GM23338 (cell line): ENCODE results near the gene EXOSC1. TPM values are rescaled to one million over a fixed set of nuclear protein-coding genes. Genes with fewer than 3 reads are reported as not detected.
"Not testable (repeated sequence)": the region's sequence is repeated elsewhere in the genome, so short reads cannot be mapped to it uniquely, and the experiment has no call there.

ENCODE experiments used
- ATAC-seq: fragments of 200-7000 bp; cut with Tn5 transposase; 3 replicates; pipeline ENCODE4 v1.9.1; 2020
- DNase-seq: peaks from one replicate; pipeline ENCODE4 v3.0.0-alpha.2; 2015; ENCODE audit warnings: low spot score
- H2AFZ ChIP-seq: fragments of 200-600 bp; sonication (generic); 2 replicates; pipeline ENCODE4 v1.8.0; 2016; ENCODE audit warnings: antibody characterized with exemption, mild to moderate bottlenecking, moderate library complexity
- H3F3A ChIP-seq: fragments of 200-600 bp; sonication (generic); replicated peaks from 2 replicates; pipeline ENCODE4 v1.8.0; 2017; ENCODE audit warnings: antibody characterized with exemption, mixed run types, low read depth
- H3K27ac ChIP-seq: fragments of 200-600 bp; sonication (generic); 2 replicates; pipeline ENCODE4 v1.6.1; 2016; ENCODE audit warnings: low read depth
- H3K27me3 ChIP-seq: fragments of 200-600 bp; sonication (generic); 2 replicates; pipeline ENCODE4 v1.8.0; 2016; ENCODE audit warnings: mild to moderate bottlenecking, mixed run types, moderate library complexity; ENCODE audit not compliant: insufficient read depth
- H3K36me3 ChIP-seq: fragments of 200-600 bp; sonication (generic); 2 replicates; pipeline ENCODE4 v1.8.0; 2016; ENCODE audit warnings: mild to moderate bottlenecking; ENCODE audit not compliant: insufficient read depth
- H3K4me1 ChIP-seq: fragments of 200-600 bp; sonication (generic); 2 replicates; pipeline ENCODE4 v1.8.0; 2016; ENCODE audit warnings: mild to moderate bottlenecking, moderate library complexity; ENCODE audit not compliant: insufficient read depth
- H3K4me2 ChIP-seq: fragments of 200-600 bp; sonication (generic); 2 replicates; pipeline ENCODE4 v1.7.1; 2017; ENCODE audit warnings: mixed run types
- H3K4me3 ChIP-seq: fragments of 200-600 bp; sonication (generic); 2 replicates; pipeline ENCODE4 v1.6.1; 2016; ENCODE audit warnings: mixed run types
- H3K79me2 ChIP-seq: fragments of 200-600 bp; sonication (generic); replicated peaks from 2 replicates; pipeline ENCODE4 v1.8.0; 2017; ENCODE audit warnings: mild to moderate bottlenecking; ENCODE audit not compliant: insufficient read depth
- H3K9me2 ChIP-seq: fragments of 200-600 bp; sonication (generic); 2 replicates; pipeline ENCODE4 v1.8.0; 2017; ENCODE audit not compliant: insufficient read depth
- H4K20me1 ChIP-seq: fragments of 200-600 bp; sonication (generic); replicated peaks from 2 replicates; pipeline ENCODE4 v1.8.0; 2017; ENCODE audit warnings: mild to moderate bottlenecking; ENCODE audit not compliant: insufficient read depth
- H3K27ac Mint-ChIP-seq: 2 replicates; pipeline ENCODE4 v1.8.0; 2020; ENCODE audit warnings: inconsistent platforms, mild to moderate bottlenecking, moderate library complexity, mixed read lengths
- H3K27me3 Mint-ChIP-seq: 3 replicates; pipeline ENCODE4 v1.8.0; 2022; ENCODE audit warnings: low read depth, mild to moderate bottlenecking, moderate library complexity, mixed read lengths, inconsistent platforms; ENCODE audit not compliant: insufficient read depth, poor library complexity
- H3K36me3 Mint-ChIP-seq: 3 replicates; pipeline ENCODE4 v1.8.0; 2021; ENCODE audit warnings: low read depth, mild to moderate bottlenecking, inconsistent platforms, moderate library complexity, mixed read lengths
- H3K4me1 Mint-ChIP-seq: 3 replicates; pipeline ENCODE4 v1.8.0; 2020; ENCODE audit warnings: mild to moderate bottlenecking, inconsistent platforms, mixed read lengths
- H3K4me3 Mint-ChIP-seq: 3 replicates; pipeline ENCODE4 v1.8.0; 2021; ENCODE audit warnings: moderate library complexity, mild to moderate bottlenecking, inconsistent platforms, mixed read lengths
- H3K9me3 Mint-ChIP-seq: 3 replicates; pipeline ENCODE4 v1.8.0; 2020; ENCODE audit warnings: moderate library complexity, mild to moderate bottlenecking, inconsistent platforms, mixed read lengths
- CREB1 ChIP-seq: fragments of 250-450 bp; sonication (Bioruptor Pico); IDR thresholded peaks from 2 replicates; pipeline ENCODE4 v1.5.0; 2020; ENCODE audit warnings: low read depth, mild to moderate bottlenecking, moderate library complexity
- CTCF ChIP-seq, 2 experiments: fragments of 200-600 bp in 1 of 2; sonication (generic) in 1 of 2; conservative IDR thresholded peaks; 2 replicates each; pipeline versions ENCODE4 v1.5.1 to v1.6.1; 2016 to 2017; ENCODE audit warnings: antibody characterized with exemption in 2 of 2, low read depth in 2 of 2, mild to moderate bottlenecking in 2 of 2, moderate library complexity in 1 of 2
- EZH2 ChIP-seq: fragments of 200-600 bp; sonication (generic); IDR thresholded peaks from one replicate; pipeline ENCODE4 v1.8.0; 2017; ENCODE audit warnings: antibody characterized with exemption, mild to moderate bottlenecking, low read depth; ENCODE audit not compliant: unreplicated experiment
- EZH2phosphoT487 ChIP-seq: fragments of 200-600 bp; sonication (generic); IDR thresholded peaks from one replicate; pipeline ENCODE4 v1.8.1; 2018; ENCODE audit warnings: antibody characterized with exemption; ENCODE audit not compliant: unreplicated experiment
- JUNB ChIP-seq: IDR thresholded peaks from one replicate; pipeline ENCODE4 v1.6.1; 2016; ENCODE audit warnings: antibody characterized with exemption; ENCODE audit not compliant: unreplicated experiment
- REST ChIP-seq: IDR thresholded peaks from one replicate; pipeline ENCODE4 v1.6.1; 2018; ENCODE audit warnings: antibody characterized with exemption; ENCODE audit not compliant: unreplicated experiment
- polyA plus RNA-seq: library from polyadenylated mRNA; unstranded; fragments of >200 nt; fragmentation: Nextera tagmentation; extraction: Ambion mirVana; gene quantifications from 2 replicates; pipeline ENCODE4 v1.2.1, GENCODE V29; 2016
- total RNA-seq: library from RNA; depleted of rRNA; stranded (reverse); fragments of >200 nt; shearing (Covaris generic); gene quantifications from 2 replicates; pipeline ENCODE4 v1.2.3, GENCODE V29; 2014

EXOSC1 gene
- total and polyA plus RNA-seq, 2 experiments from 2014 or later, result 63.6 to 131 TPM

GRCh38 chr10:97474918-97475317 lies 29.1 kb upstream of the EXOSC1 start:
- DNase-seq, result no peak
- peaks cover 15% of the 10 kb centered on the region for H3K79me2 ChIP-seq
- H3K27me3 Mint-ChIP-seq, result no peaks in the 10 kb centered on the region
- H3K27me3 ChIP-seq, result no peaks in the 10 kb centered on the region
- peaks cover 76% of the 10 kb centered on the region for H3K36me3 Mint-ChIP-seq
- no peak overlapping the region for H3K27ac ChIP-seq
- TF ChIP-seq REST (no peak), EZH2phosphoT487 (peak; percentile 45)
- peaks cover 4% of the 10 kb centered on the region; the same call in 1 of the 2 replicates for H3F3A ChIP-seq
- no peak overlapping the region for H2AFZ ChIP-seq
- H3K4me1 ChIP-seq, result peaks cover 8% of the 10 kb centered on the region; the same call in 1 of the 2 replicates
- ATAC-seq, result no peak
- peaks cover 52% of the 10 kb centered on the region for H3K36me3 ChIP-seq
- H3K9me2 ChIP-seq, result no peaks in the 10 kb centered on the region
- H3K4me2 ChIP-seq, result no peak overlapping the region
- H3K27ac Mint-ChIP-seq, result no peak overlapping the region
- no peak overlapping the region for H3K4me3 Mint-ChIP-seq
- peaks cover 8% of the 10 kb centered on the region for H3K4me1 Mint-ChIP-seq
- no peak overlapping the region for H3K4me3 ChIP-seq
- no peaks in the 10 kb centered on the region for H3K9me3 Mint-ChIP-seq
- peaks cover 9% of the 10 kb centered on the region for H4K20me1 ChIP-seq

- not testable (repeated sequence) for H3K9me2 ChIP-seq, H3K27me3 Mint-ChIP-seq, H3K4me1 ChIP-seq, H2AFZ ChIP-seq, H3K79me2 ChIP-seq, H3K27ac ChIP-seq, H3K9me3 Mint-ChIP-seq, H3K4me2 ChIP-seq, H3K4me3 Mint-ChIP-seq, DNase-seq, ATAC-seq, H3K4me3 ChIP-seq, H4K20me1 ChIP-seq, H3K27me3 ChIP-seq, H3K4me1 Mint-ChIP-seq, H3K27ac Mint-ChIP-seq
- H3F3A ChIP-seq, result peaks cover 17% of the 10 kb centered on the region
- H3K36me3 ChIP-seq, result peaks cover 65% of the 10 kb centered on the region
- peaks cover 76% of the 10 kb centered on the region for H3K36me3 Mint-ChIP-seq
Measured at GRCh38 chr10:97468781-97469180, 23.0 kb upstream of the EXOSC1 start.

GRCh38 chr10:97468162-97468561 lies 22.4 kb upstream of the EXOSC1 start:
- Mint-ChIP-seq H3K4me3 (no peak overlapping the region), H3K36me3 (peaks cover 75% of the 10 kb centered on the region), H3K27ac (no peak overlapping the region; the same call in 1 of the 2 replicates), H3K4me1 (peaks cover 5% of the 10 kb centered on the region; the same call in 1 of the 3 replicates), H3K9me3 (no peaks in the 10 kb centered on the region), H3K27me3 (peaks cover 1% of the 10 kb centered on the region)
- peaks cover 63% of the 10 kb centered on the region for H3K36me3 ChIP-seq
- no peak overlapping the region for H3K4me3 ChIP-seq
- no peaks in the 10 kb centered on the region for H3K27me3 ChIP-seq
- DNase-seq, result no peak
- TF ChIP-seq CTCF (conservative IDR thresholded peaks at IDR 0.05; ENCODE audit: low read depth in 2 of 2) (no peak), CREB1 (CRISPR knock-in tag) (no peak), JUNB (no peak), EZH2 (no peak)
- H3K4me1 ChIP-seq, result no peaks in the 10 kb centered on the region
- H3K9me2 ChIP-seq, result no peaks in the 10 kb centered on the region
- no peak for ATAC-seq
- H3K27ac ChIP-seq, result no peak overlapping the region
- H2AFZ ChIP-seq, result no peak overlapping the region
- no peak overlapping the region for H3K4me2 ChIP-seq
- peaks cover 9% of the 10 kb centered on the region for H4K20me1 ChIP-seq
- peaks cover 20% of the 10 kb centered on the region for H3F3A ChIP-seq
- no peaks in the 10 kb centered on the region for H3K79me2 ChIP-seq
